Neural progenitor cell (in vitro differentiated cells): ENCODE measurements around the gene TNFRSF6B.

Source experiments
- CTCF ChIP-seq: fragments of 200-600 bp; sonication (generic); IDR thresholded peaks from 2 replicates; pipeline ENCODE4 v1.5.1; 2017; ENCODE audit warnings: antibody characterized with exemption, mild to moderate bottlenecking
- EZH2 ChIP-seq: fragments of 200-600 bp; sonication (generic); IDR thresholded peaks from 2 replicates; pipeline ENCODE4 v1.6.1; 2017; ENCODE audit warnings: antibody characterized with exemption, mild to moderate bottlenecking, moderate library complexity
- EZH2phosphoT487 ChIP-seq: fragments of 200-600 bp; sonication (generic); IDR thresholded peaks from 2 replicates; pipeline ENCODE4 v1.6.1; 2017; ENCODE audit warnings: antibody characterized with exemption

- no peak for TF ChIP-seq CTCF
- no peak for TF ChIP-seq EZH2
- TF ChIP-seq EZH2phosphoT487: no peak
These were observed 9.0 kb downstream of the TNFRSF6B start for GRCh38 chr20:63705232-63706026.
